Calu3 (cell line): ENCODE results near the gene GRXCR1. TPM values are rescaled to one million over a fixed set of nuclear protein-coding genes. Genes with fewer than 3 reads are reported as not detected.

Experiments used
- BruUV-seq: library from RNA; stranded (reverse); fragments of 400-500 nt; replicated peaks from 2 replicates; lab custom pipeline; 2021; lab: Mats Ljungman, UMichigan
- CTCF ChIA-PET: fragments of 300-600 bp; sonication (Branson Sonifier 250); formaldehyde crosslinking; loops from one replicate; lab custom pipeline; 2022; ENCODE audit warnings: antibody characterized with exemption; lab: Charles Lee
- DNase-seq: peaks from one replicate; pipeline ENCODE4 v3.0.0; 2022
- H3K27ac Mint-ChIP-seq: one replicate; pipeline ENCODE4 v1.8.0; 2022; ENCODE audit warnings: mixed read lengths; ENCODE audit not compliant: unreplicated experiment
- H3K27me3 Mint-ChIP-seq: one replicate; pipeline ENCODE4 v1.8.0; 2022; ENCODE audit warnings: mixed read lengths; ENCODE audit not compliant: unreplicated experiment
- H3K36me3 Mint-ChIP-seq: one replicate; pipeline ENCODE4 v1.8.0; 2022; ENCODE audit warnings: mild to moderate bottlenecking, moderate library complexity, mixed read lengths; ENCODE audit not compliant: insufficient read depth, unreplicated experiment
- H3K4me1 Mint-ChIP-seq: one replicate; pipeline ENCODE4 v1.8.0; 2022; ENCODE audit warnings: mild to moderate bottlenecking, low read depth, mixed read lengths; ENCODE audit not compliant: unreplicated experiment
- H3K4me3 Mint-ChIP-seq: one replicate; pipeline ENCODE4 v1.8.0; 2022; ENCODE audit warnings: mild to moderate bottlenecking, low read depth, moderate library complexity, mixed read lengths; ENCODE audit not compliant: unreplicated experiment
- H3K9me3 Mint-ChIP-seq: one replicate; pipeline ENCODE4 v1.8.0; 2022; ENCODE audit warnings: low read depth, mixed read lengths; ENCODE audit not compliant: unreplicated experiment
- intact Hi-C: fragments of 100-400 bp; cut with micrococcal nuclease; formaldehyde crosslinking; loops from one replicate; pipeline ENCODE4 v1.10.0; 2022; ENCODE audit not compliant: unreplicated experiment
- total RNA-seq: library from RNA; stranded (reverse); gene quantifications from 2 replicates; pipeline ENCODE4 v1.2.3, GENCODE V29; 2022
- TF ChIP-seq, protein P1 (sequence below): fragments of 200-600 bp; IDR thresholded peaks from one replicate; pipeline ENCODE4 v1.8.0; 2022; ENCODE audit warnings: antibody characterized with exemption; ENCODE audit not compliant: unreplicated experiment

Gene GRXCR1
- total RNA-seq, 1 experiment from 2014 or later = not detected

- H3K27me3 Mint-ChIP-seq = no peaks in the 10 kb centered on the region
These were observed 121.7 kb downstream of the GRXCR1 start for GRCh38 chr4:43014256-43014655.

GRCh38 chr4:43041632-43042031 lies 149.1 kb downstream of the GRXCR1 start:
- BruUV-seq = no TSS peak
- H3K9me3 Mint-ChIP-seq = no peaks in the 10 kb centered on the region
- H3K4me3 Mint-ChIP-seq = no peak overlapping the region
- H3K4me1 Mint-ChIP-seq = no peaks in the 10 kb centered on the region
- no peaks in the 10 kb centered on the region for H3K27me3 Mint-ChIP-seq
- TF ChIP-seq, protein P1, sequence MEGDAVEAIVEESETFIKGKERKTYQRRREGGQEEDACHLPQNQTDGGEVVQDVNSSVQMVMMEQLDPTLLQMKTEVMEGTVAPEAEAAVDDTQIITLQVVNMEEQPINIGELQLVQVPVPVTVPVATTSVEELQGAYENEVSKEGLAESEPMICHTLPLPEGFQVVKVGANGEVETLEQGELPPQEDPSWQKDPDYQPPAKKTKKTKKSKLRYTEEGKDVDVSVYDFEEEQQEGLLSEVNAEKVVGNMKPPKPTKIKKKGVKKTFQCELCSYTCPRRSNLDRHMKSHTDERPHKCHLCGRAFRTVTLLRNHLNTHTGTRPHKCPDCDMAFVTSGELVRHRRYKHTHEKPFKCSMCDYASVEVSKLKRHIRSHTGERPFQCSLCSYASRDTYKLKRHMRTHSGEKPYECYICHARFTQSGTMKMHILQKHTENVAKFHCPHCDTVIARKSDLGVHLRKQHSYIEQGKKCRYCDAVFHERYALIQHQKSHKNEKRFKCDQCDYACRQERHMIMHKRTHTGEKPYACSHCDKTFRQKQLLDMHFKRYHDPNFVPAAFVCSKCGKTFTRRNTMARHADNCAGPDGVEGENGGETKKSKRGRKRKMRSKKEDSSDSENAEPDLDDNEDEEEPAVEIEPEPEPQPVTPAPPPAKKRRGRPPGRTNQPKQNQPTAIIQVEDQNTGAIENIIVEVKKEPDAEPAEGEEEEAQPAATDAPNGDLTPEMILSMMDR = no peak
- DNase-seq = no peak
- CTCF ChIA-PET = no interaction called here
- H3K27ac Mint-ChIP-seq = no peak overlapping the region
- intact Hi-C loops = no loop called here
- H3K36me3 Mint-ChIP-seq = no peaks in the 10 kb centered on the region

More at GRCh38 chr4:43014256-43014655, 121.7 kb downstream of the GRXCR1 start:
- CTCF ChIA-PET = no interaction called here
- intact Hi-C loops = no loop called here
- H3K4me1 Mint-ChIP-seq = no peaks in the 10 kb centered on the region
- DNase-seq = no peak
- BruUV-seq = no TSS peak
- H3K27ac Mint-ChIP-seq = no peak overlapping the region
- TF ChIP-seq, protein P1 = no peak
- H3K36me3 Mint-ChIP-seq = no peaks in the 10 kb centered on the region
- H3K9me3 Mint-ChIP-seq = peaks cover 3% of the 10 kb centered on the region
- no peak overlapping the region for H3K4me3 Mint-ChIP-seq

- H3K27ac Mint-ChIP-seq = no peak overlapping the region
- CTCF ChIA-PET = no interaction called here
- H3K36me3 Mint-ChIP-seq = no peaks in the 10 kb centered on the region
- no peaks in the 10 kb centered on the region for H3K4me1 Mint-ChIP-seq
- no peaks in the 10 kb centered on the region for H3K27me3 Mint-ChIP-seq
- intact Hi-C loops = no loop called here
- TF ChIP-seq, protein P1 = no peak
- peaks cover under 1% of the 10 kb centered on the region for H3K9me3 Mint-ChIP-seq
- no peak overlapping the region for H3K4me3 Mint-ChIP-seq
- BruUV-seq = no TSS peak
- DNase-seq = no peak
These were observed 154.5 kb downstream of the GRXCR1 start for GRCh38 chr4:43047058-43047457.

GRCh38 chr4:43048570-43048969 lies 156.1 kb downstream of the GRXCR1 start:
- Mint-ChIP-seq H3K9me3 (peaks cover 6% of the 10 kb centered on the region), H3K27ac (no peak overlapping the region), H3K36me3 (no peaks in the 10 kb centered on the region), H3K27me3 (no peaks in the 10 kb centered on the region), H3K4me3 (no peak overlapping the region), H3K4me1 (no peaks in the 10 kb centered on the region)
- BruUV-seq = no TSS peak
- no peak for DNase-seq
- intact Hi-C loops = no loop called here
- TF ChIP-seq, protein P1 = no peak
- CTCF ChIA-PET = no interaction called here
